GM03348 (cell line): Measurements from ENCODE around the gene LRCOL1.

ENCODE experiments used
- DNase-seq: peaks from one replicate; pipeline ENCODE4 v3.0.0; 2012; ENCODE audit warnings: low spot score

LRCOL1 gene

DNA sequence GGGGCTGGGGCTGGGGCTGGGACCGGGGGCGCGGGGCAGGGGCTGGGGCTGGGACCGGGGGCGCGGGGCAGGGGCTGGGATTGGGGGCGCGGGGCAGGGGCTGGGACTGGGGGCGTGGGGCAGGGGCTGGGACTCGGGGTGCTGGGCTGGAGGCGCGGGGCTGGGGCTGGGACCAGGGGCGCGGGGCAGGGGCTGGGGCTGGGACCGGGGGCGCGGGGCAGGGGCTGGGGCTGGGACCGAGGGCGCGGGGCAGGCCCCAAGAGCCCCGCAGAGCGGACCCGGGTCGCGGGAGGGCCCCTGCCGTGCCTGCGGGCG lies 8.6 kb upstream of the LRCOL1 start:
- no peak for DNase-seq

- DNase-seq: no peak
These were observed 8.3 kb upstream of the LRCOL1 start, which contains the start of gene P2RX2 for GRCh38 chr12:132618683-132619043. Gene P2RX2, plus strand, starts transcription at chr12:132618776. Its CDS starts 41 bp downstream, at chr12:132618817.

DNA sequence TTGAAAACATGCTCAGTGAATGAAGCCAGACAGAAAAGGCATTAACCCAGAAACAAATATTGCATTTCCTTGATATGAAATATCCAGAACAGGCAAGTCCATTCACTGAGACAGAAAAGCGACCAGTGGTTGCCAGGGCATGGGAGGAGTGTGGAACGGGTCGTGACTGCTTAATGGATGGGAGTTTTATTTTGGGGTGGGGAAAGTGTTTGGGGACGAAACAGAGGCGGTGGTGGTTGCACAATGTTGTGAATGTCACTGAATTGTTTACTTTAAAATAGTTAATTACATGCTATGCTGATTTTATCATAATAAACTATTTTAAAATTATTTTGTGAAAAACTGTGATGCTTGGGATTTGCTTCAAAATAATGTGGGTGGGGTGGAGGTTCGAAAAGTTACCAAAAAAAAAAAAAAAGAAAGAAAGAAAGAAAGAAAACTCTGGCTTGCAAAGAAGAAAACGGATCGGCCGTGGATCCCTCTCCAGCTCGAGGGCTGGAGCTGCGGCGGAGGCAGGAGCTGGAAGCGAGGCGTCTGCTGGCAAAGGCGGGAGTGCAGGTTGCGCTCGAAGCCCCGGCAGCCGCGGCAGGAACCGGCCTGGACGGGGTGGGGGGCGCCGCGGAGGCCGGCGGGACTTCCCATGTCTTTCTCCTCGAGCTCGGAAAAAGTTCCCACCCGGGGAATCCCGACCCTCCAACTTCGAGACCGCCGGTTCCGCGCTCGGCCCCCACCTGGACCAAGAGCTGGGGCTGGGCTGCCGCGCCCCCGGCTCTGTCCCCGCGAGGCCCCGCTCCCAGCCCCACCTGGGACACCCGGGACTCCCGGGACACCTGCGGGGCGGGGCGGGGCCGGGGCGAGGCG lies 7.7 kb upstream of the LRCOL1 start:
- DNase-seq: no peak

GRCh38 chr12:132617135-132617701 lies 6.8 kb upstream of the LRCOL1 start:
- no peak for DNase-seq

- DNase-seq: no peak
These were observed 5.2 kb upstream of the LRCOL1 start for GRCh38 chr12:132615579-132616038.

- DNase-seq: peak; percentile 92
These were observed 4.6 kb upstream of the LRCOL1 start for GRCh38 chr12:132614861-132615578.

DNA sequence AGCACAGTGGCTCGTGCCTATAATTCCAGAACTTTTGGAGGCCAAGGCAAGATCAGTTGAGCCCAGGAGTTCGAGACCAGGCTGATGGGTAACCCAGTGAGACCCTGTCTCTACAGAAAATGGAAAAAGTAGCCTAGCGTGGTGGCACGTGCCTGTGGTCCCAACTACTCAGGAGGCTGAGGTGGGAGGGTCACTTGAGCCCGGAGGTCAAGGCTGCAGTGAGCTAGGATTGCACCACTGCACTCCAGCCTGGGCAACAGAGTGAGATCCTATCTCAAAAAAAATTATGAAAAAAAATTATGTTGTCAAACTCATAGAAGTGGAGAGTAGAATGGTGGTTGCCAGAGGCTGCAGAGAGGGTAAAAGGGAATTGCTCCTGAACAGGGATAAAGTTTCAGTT lies 3.6 kb upstream of the LRCOL1 start:
- no peak for DNase-seq

GRCh38 chr12:132611620-132612019 lies 1.2 kb upstream of the LRCOL1 start:
- DNase-seq: no peak

DNA sequence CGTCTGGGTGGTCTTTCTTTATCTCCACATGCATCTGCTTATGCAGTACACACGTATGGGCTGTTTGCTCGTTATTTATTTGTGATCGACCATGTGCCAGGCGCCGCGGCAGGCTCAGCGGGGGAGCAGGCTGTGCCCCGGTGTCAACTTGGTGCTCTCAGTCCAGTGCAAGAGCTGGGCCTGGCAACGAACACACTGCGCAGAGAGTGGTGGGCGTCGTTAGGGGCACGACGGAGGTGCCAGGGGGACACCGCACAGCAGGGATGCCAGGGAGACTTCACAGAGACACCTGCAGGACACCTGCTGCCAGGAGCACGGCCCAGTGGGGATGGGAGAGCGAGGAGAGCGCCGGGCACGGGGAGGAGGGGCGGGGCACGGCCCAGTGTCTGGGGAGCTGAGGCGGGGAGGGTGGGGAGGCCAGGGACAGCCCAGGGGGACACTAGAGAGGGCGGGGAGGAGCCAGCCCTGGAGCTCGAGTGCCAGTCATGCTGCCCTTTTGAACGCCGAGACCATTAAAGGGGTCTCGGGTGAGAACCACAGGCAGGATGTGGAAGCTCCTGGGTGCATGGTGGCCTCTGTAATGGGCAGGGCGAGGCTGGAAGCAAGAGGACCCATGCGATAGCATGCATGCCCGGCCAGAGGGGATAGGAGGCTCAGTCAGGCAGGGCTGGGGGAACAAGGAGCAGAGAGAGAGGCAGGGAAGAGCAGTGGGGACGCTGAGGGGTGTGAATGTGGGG lies 652 bp upstream of the LRCOL1 start:
- no peak for DNase-seq

DNA sequence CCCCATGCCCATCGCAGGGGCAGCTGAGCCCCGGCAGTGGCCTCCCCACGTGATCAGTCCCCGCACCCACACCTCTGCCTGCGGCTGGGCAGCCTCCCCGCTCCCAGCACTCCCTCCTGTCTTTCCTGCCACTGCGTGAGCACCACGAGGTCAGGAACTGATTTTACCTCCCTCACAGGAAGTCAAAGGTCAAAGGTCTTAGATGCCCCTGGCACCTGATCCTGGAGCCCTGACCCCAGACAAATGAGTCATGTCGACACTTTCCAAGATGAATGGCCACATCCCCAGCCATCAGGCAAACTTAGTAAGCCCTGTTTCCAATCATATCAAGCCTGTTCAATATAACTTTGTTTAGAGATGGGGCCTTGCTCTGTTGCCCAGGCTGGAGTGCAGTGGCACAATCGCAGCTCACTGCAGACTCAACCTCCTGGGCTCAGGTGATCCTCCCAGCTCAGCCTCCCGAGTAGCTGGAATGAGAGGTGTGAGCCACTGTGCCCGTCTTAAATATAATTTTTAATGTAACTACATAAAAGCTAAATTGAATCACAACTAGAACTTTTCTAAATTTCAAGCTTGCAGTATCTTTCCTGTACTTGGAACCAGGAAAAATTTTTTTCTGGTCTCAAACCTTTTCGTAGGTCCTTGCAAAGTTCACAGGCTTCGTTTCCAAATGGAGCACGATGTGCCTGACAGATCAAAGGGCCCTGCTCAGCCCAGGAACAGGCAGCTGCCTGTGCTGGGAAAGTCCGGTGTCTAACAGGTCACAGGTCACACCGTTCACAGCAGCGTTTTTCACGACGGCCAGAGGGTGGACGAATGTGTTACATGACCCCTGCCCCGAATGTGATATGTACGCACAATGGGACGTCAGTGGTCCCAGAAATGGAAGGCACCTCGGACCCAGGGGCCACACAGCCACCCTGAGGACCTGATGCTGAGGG lies 1.9 kb downstream of the LRCOL1 start:
- no peak for DNase-seq

GRCh38 chr12:132606927-132607326 lies 3.5 kb downstream of the LRCOL1 start:
- DNase-seq: no peak

DNA sequence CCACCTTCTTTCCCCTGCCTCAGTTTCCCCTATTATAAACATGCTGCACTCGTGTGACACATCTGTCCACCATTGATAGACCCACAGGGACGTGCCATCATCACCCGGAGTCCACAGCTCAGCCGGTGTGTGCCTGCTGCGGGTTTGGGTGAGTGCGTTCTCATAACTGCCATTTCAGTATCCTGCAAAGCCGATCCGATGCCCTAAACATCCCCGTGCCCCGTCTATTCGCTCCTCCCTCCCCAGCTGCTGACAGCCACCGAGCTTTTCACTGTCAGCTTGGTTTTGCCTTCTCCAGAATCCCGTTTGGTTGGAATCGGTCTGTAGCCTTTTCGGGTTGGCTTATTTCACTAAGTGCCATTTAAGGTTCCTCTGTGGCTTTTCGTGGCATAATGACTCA lies 3.9 kb downstream of the LRCOL1 start:
- DNase-seq: no peak

- no peak for DNase-seq
These were observed 4.5 kb downstream of the LRCOL1 start for GRCh38 chr12:132605892-132606291.

DNA sequence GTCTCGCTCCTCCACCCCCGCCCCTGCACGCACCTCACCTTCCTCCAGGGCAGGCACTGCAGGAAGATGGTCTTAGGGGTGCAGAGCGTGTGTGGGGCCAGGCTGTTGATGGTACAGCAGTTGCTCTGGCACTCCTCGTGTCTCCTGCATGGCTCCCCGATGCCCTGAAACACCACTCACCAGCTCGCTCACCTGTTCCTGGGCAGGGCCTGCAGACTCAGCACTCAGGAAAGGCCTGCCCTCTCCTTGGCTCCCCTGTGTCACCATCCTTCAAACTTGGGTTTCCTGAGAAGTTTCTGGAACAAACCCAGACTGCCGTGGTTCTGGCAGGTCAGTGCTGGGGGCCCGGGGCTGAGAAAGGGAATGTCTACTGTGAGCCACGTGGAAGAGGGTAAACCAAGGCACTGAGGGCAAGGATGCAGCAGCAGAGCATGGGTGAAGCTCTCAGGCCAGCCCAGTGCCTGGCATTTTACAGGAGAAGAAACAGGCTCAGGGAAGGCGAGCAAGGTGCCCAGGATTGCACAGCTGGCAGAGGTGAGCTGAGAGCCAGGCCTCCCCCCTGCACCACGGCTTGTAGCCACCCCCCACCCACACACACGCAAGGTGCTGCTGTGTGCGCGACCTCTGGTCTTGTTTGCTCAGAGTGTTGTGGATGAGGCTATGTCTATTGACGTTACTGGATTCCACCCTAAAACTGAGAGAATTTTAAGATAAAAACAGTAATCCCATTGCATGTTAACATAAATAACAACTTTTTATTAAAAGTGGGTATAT lies 5.5 kb downstream of the LRCOL1 start:
- no peak for DNase-seq

- no peak for DNase-seq
These were observed 6.2 kb downstream of the LRCOL1 start for GRCh38 chr12:132604151-132604618.

DNA sequence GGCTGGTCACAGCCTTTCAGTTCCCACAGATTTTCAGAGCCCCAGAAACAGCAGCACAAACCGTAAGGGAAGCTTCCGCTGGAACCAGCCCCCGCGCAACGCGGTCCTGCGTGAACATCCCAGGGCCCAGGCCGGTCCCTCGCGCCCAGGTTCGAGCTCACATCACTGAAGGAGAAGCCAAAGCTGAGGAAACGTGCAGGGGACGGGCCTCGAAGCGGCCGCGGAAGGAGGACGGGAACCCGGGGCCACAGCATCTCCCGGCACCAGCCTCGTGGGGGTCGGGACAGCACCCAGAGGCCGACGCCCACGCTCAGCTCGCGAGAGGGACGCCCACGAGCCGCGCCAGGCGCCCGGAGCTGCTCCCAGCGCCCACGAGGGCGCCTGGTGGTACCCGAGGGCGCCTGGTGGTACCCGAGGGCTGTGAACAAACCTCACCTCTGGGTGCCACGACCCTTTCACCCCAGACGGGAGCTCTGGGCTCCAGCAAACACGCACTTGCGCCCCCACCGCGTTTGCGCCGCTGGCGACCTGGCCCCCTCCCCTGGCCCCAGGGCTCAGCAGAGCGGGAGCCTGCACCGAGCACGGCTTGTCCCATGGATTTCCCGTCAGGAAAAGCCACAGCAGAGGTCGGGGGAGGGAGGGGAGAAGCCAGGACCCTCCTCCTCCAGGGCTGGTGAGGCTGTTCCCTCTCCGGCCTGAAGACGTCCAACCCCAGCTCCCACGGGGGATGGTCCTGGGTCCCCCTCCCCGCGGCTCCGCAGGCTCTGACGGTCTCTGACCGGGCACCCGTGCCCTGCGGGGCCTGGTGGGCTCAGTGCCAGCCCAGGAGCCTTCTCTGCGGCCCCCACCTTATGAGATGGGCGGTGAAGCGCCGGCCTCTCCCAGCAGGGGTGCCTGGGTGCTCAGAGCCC lies 6.9 kb downstream of the LRCOL1 start:
- DNase-seq: no peak

DNA sequence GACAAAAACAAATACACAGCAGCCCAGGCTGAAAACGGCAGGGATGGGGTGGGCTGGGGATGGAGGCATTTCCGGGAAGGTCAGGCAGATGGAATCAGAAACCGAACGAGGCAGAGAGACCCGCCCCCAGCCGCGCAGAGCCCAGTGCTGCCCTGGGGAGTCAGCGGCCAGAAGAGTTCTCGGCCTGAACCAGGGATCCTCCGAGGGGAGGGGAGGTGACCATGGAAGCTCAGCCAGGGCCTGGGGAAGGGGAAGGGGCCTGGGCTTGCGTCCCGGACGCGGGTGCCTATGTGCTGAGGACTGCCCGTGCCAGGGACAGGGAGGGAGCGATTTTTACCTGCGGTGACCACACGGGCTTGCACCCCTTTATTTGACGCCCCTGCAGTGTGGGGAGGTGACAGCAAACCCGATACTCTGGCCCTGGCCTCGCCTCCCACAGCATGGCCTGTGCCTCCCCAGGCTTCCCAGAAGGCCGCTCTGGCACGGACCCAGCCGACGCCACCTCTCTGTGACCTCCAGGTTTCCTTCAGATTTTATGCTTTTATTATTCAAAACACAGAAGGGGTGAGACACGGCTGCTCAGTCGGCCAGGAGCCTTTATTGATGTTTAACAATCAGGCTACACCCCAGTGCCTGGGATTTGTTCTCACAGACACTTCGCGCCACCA lies 7.7 kb downstream of the LRCOL1 start:
- no peak for DNase-seq

GRCh38 chr12:132601171-132601883 lies 9.1 kb downstream of the LRCOL1 start:
- no peak for DNase-seq
